Large intestine (tissue), 3 donors: ENCODE data around the gene MLLT3. TPM values are rescaled to one million over a fixed set of nuclear protein-coding genes. Genes with fewer than 3 reads are reported as not detected.

Experiments used
- DNase-seq, 2 donors: peaks; one replicate each; pipeline versions ENCODE4 v3.0.0 to v3.0.0-alpha.2; 2013
- H3K27ac ChIP-seq: one replicate; pipeline ENCODE4 v1.5.1; 2013; ENCODE audit warnings: low read length
- H3K27me3 ChIP-seq: 2 replicates; pipeline ENCODE4 v1.6.1; 2013; ENCODE audit warnings: low read length; ENCODE audit not compliant: control insufficient read depth, insufficient read depth
- H3K36me3 ChIP-seq: 2 replicates; pipeline ENCODE4 v1.6.1; 2013; ENCODE audit warnings: low read length; ENCODE audit not compliant: control insufficient read depth, insufficient read depth
- H3K4me1 ChIP-seq: one replicate; pipeline ENCODE4 v1.6.1; 2013; ENCODE audit warnings: low read length; ENCODE audit not compliant: control insufficient read depth, insufficient read depth
- H3K4me3 ChIP-seq: one replicate; pipeline ENCODE4 v1.5.1; 2013; ENCODE audit warnings: low read length
- H3K9me3 ChIP-seq: one replicate; pipeline ENCODE4 v1.6.1; 2013; ENCODE audit warnings: mild to moderate bottlenecking, low read depth, low read length, moderate library complexity; ENCODE audit not compliant: control insufficient read depth
- WGBS: methylation state at CpG from one replicate; pipeline ENCODE4 v1.1.5; 2013; ENCODE audit warnings: low lambda C conversion rate; ENCODE audit not compliant: insufficient coverage; 5-methylcytosine and 5-hydroxymethylcytosine counted together
- polyA plus RNA-seq: library from polyadenylated mRNA; unstranded; fragments of 120-200 nt; gene quantifications from one replicate; pipeline ENCODE4 v1.2.1, GENCODE V29; 2013

The MLLT3 gene
- polyA plus RNA-seq, 1 donor, result 25.0 TPM

GRCh38 chr9:20395651-20396050, 226.6 kb downstream of the MLLT3 start:
- Histone ChIP-seq H3K4me3 (no peak overlapping the region), H3K4me1 (no peaks in the 10 kb centered on the region), H3K36me3 (no peaks in the 10 kb centered on the region), H3K9me3 (no peaks in the 10 kb centered on the region), H3K27me3 (no peaks in the 10 kb centered on the region), H3K27ac (no peak overlapping the region)
- no peak for DNase-seq
- WGBS, result no CpG with 5 or more reads among the region's 2 CpGs

DNA sequence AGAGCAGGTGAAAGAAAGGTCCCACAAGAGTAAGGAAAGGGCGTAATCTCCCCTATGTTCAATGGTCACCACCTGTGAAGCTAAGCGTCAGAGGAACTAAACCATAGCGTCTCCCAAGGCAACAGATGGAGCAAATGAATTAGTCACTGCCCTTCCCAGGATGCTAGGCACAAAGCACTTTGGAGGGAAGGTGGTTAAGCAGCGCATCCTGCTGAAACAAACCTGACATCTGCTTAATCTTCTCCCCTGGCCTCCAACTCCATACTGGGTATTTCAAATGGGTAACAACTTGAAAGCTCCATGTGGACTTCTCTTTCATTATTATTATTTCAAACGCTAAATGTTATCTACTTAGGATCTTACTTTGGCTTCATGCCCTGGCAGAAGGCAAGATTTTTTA, 227.3 kb downstream of the MLLT3 start:
- WGBS, result 100% methylated on average over 1 of the region's 5 CpGs
- H3K9me3 ChIP-seq, result no peaks in the 10 kb centered on the region
- no peak overlapping the region for H3K27ac ChIP-seq
- H3K36me3 ChIP-seq, result no peaks in the 10 kb centered on the region
- H3K4me1 ChIP-seq, result no peaks in the 10 kb centered on the region
- no peaks in the 10 kb centered on the region for H3K27me3 ChIP-seq
- H3K4me3 ChIP-seq, result no peak overlapping the region
- DNase-seq, result no peak

DNA sequence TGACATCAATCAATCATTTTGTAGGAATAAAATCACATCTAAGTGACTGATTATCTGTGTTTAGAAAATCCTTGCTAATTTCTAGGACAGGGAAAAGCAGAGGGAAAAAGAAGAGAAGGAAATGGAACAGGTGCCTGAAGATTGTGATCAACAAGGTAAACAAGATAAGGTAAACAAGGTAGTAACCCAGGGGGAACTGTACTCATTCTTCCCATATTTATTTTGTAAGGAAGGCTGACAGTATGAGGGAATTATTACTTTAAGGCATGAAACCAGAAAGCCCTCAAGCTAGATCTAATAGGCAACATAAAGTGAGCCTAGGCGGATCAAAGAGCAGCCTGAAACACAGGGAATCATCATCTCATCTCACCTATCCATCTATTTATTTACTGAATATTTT, 231.1 kb downstream of the MLLT3 start:
- Histone ChIP-seq H3K27me3 (no peaks in the 10 kb centered on the region), H3K4me3 (no peak overlapping the region), H3K9me3 (no peaks in the 10 kb centered on the region), H3K4me1 (no peaks in the 10 kb centered on the region), H3K27ac (no peak overlapping the region), H3K36me3 (no peaks in the 10 kb centered on the region)
- no peak for DNase-seq
- no CpG with 5 or more reads among the region's 1 CpG for WGBS

DNA sequence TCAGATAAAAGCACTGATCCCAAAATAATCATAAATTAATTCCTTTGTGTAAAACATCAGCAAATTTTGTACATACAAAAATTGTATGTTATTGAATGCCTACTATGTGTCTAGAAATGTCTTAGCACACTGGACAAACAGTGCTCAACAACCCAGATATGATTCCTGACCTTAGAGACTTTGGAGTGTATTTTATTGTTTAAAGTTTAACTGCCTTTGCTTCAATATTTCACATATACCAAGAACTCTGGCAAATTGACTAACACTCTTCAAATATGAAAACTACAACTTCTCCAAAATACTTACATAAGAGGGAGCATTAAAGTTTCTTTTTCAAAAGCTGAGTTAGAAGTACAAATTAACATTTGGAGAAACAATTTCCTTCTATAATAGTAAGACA, 231.9 kb downstream of the MLLT3 start:
- no peak for DNase-seq
- H3K4me1 ChIP-seq, result no peaks in the 10 kb centered on the region
- no peaks in the 10 kb centered on the region for H3K9me3 ChIP-seq
- no peak overlapping the region for H3K27ac ChIP-seq
- H3K4me3 ChIP-seq, result no peak overlapping the region
- no peaks in the 10 kb centered on the region for H3K36me3 ChIP-seq
- H3K27me3 ChIP-seq, result no peaks in the 10 kb centered on the region

- Histone ChIP-seq H3K9me3 (no peaks in the 10 kb centered on the region), H3K27ac (no peak overlapping the region), H3K36me3 (no peaks in the 10 kb centered on the region), H3K4me1 (peaks cover 3% of the 10 kb centered on the region), H3K27me3 (no peaks in the 10 kb centered on the region), H3K4me3 (no peak overlapping the region)
- 100% methylated on average over 2 of the region's 3 CpGs for WGBS
- no peak for DNase-seq
These were observed 235.2 kb downstream of the MLLT3 start for GRCh38 chr9:20387062-20387461.

DNA sequence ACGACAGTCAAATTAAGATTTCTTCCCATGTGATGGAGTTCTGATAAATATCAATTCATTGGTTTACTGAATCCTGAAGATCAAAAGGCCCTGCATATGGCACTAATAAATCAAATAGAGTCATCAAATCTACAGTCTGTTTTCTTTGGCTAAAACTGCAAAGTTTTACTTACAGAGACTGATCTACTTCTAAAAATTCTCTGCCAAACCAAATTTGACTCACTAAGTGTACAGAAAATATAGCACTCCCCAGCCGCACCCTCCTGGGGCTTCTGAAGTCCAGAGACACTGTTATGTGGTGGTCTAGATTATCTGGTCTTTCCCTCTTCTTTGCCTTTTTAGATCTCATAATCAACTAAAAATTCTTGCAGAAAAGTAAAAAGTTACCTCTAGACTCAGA, 237.7 kb downstream of the MLLT3 start:
- no peaks in the 10 kb centered on the region for H3K36me3 ChIP-seq
- WGBS, result no CpG with 5 or more reads among the region's 2 CpGs
- no peaks in the 10 kb centered on the region for H3K27me3 ChIP-seq
- no peak overlapping the region for H3K4me3 ChIP-seq
- no peak for DNase-seq
- peaks cover 3% of the 10 kb centered on the region for H3K4me1 ChIP-seq
- H3K27ac ChIP-seq, result no peak overlapping the region
- H3K9me3 ChIP-seq, result no peaks in the 10 kb centered on the region

DNA sequence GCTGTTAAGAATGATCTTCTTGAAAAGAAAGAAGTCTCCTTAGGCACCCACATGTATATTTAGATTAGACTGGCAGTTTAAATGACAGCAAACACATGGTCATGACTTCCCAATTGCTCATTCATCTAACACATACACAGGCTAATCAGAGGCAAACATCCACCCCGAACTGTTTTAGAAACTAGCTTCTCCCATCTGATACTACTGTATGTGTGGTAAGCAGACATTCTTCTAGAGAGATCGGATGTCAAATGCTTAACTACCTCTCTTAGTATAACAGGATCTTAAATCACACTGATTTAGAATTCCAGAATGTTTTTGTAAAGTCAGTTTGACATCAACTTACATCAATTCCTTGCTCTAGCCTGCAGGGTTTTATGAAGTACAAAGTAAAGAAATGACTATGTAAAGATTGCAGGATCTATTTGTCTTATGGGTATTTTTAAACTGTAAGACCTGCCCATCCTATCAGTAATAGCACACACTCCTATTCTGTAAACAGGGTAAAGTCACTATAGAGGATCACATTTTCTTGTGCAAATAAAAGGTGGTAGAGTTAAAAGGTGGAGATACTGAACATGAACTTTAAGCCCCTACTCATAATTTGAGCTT, 239.7 kb downstream of the MLLT3 start:
- H3K36me3 ChIP-seq, result no peaks in the 10 kb centered on the region
- no peak overlapping the region for H3K4me3 ChIP-seq
- H3K9me3 ChIP-seq, result no peaks in the 10 kb centered on the region
- H3K27me3 ChIP-seq, result no peaks in the 10 kb centered on the region
- H3K4me1 ChIP-seq, result peaks cover 3% of the 10 kb centered on the region
- peak overlapping the region; percentile 11 for H3K27ac ChIP-seq
- WGBS, result no CpG with 5 or more reads among the region's 2 CpGs
- peak in 1 of 2 donors; percentile 55 for DNase-seq

DNA sequence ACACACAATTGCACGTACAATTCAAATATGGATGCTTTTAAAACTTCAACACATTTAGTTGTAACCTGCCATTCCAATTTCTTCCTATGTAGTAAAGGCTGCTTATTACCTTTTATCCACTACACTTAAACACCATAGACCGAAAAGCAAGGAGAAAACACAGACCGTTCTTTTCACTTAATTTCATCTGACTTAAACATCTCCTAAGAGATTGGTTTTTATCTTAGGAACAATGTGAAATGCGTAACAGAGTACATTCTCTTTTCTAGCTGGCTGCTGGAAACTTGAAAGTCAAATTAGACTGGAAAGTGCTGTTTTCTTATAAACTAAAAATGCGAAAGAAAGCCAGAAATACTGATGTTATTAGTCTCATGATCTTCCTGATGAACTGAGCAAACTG, 241.8 kb downstream of the MLLT3 start:
- H3K27ac ChIP-seq, result no peak overlapping the region
- peaks cover 10% of the 10 kb centered on the region for H3K4me1 ChIP-seq
- H3K36me3 ChIP-seq, result no peaks in the 10 kb centered on the region
- no peak overlapping the region for H3K4me3 ChIP-seq
- no peak for DNase-seq
- H3K9me3 ChIP-seq, result no peaks in the 10 kb centered on the region
- WGBS, result 93% methylated on average over 4 of the region's 5 CpGs
- no peaks in the 10 kb centered on the region for H3K27me3 ChIP-seq

GRCh38 chr9:20379804-20380225, 242.5 kb downstream of the MLLT3 start:
- Histone ChIP-seq H3K9me3 (no peaks in the 10 kb centered on the region), H3K27ac (no peak overlapping the region), H3K27me3 (no peaks in the 10 kb centered on the region), H3K4me3 (no peak overlapping the region), H3K4me1 (peaks cover 10% of the 10 kb centered on the region), H3K36me3 (no peaks in the 10 kb centered on the region)
- DNase-seq, result no peak
- 57% methylated on average over 1 of the region's 2 CpGs for WGBS

- Histone ChIP-seq H3K4me1 (peaks cover 10% of the 10 kb centered on the region), H3K4me3 (no peak overlapping the region), H3K27me3 (no peaks in the 10 kb centered on the region), H3K9me3 (no peaks in the 10 kb centered on the region), H3K27ac (no peak overlapping the region), H3K36me3 (no peaks in the 10 kb centered on the region)
- DNase-seq, result no peak
- WGBS, result no CpG with 5 or more reads among the region's 3 CpGs
These were observed 243.4 kb downstream of the MLLT3 start for GRCh38 chr9:20378851-20379250.

DNA sequence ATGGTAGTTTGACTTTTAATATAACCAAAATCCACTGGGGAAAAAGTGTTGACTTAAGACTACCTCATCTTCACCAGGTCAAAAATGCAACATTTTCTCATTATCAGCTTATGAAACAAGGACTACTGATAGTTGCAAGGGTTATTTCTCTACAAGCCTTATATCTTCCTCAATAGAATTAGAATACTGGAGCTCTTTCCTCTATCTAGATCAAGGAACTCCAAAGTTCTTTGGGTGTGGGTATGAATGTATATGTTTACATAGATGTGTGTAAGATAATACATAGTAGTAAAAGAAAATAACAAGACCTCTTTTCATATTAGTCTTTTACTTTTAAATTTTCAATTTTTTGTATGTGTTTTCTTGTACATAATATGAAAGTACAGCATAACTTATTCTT, 244.5 kb downstream of the MLLT3 start:
- H3K4me1 ChIP-seq, result peaks cover 7% of the 10 kb centered on the region

More for the DNA sequence above, 244.5 kb downstream of the MLLT3 start:
- no peak for DNase-seq
- H3K27me3 ChIP-seq, result no peaks in the 10 kb centered on the region
- H3K27ac ChIP-seq, result no peak overlapping the region
- no peaks in the 10 kb centered on the region for H3K9me3 ChIP-seq
- no peak overlapping the region for H3K4me3 ChIP-seq
- no peaks in the 10 kb centered on the region for H3K36me3 ChIP-seq
